Measurements from ENCODE around the gene KCNJ5. TPM values are rescaled to one million over a fixed set of nuclear protein-coding genes. Genes with fewer than 3 reads are reported as not detected.

KCNJ5 gene
- total RNA-seq, 4 donors from 2014 or later: 0.31 to 3.2 (median 0.71) TPM

- Histone ChIP-seq H3K4me1 (peaks cover 0 to 25% (median 0%) of the 10 kb centered on the region in 3 donors), H3K4me3 (peak overlapping the region in 1 of 2 donors; percentile 60), H3K9me3 (no peaks in the 10 kb centered on the region), H3K27me3 (peaks cover 23% of the 10 kb centered on the region), H3K36me3 (no peaks in the 10 kb centered on the region), H3K27ac (no peak overlapping the region)
- TF ChIP-seq POLR2A (IDR thresholded peaks at IDR 0.05): no peak
- TF ChIP-seq CTCF (IDR thresholded peaks at IDR 0.05): no peak
- TF ChIP-seq EP300 (IDR thresholded peaks at IDR 0.05): no peak
- TF ChIP-seq POLR2AphosphoS5 (IDR thresholded peaks at IDR 0.05): no peak
- WGBS, 2 donors (ENCODE audit: low coverage in 1 of 2): no CpG with 5 or more reads among the region's 9 CpGs
- ATAC-seq: no peak
Measured at GRCh38 chr11:128890216-128890542, 977 bp upstream of the KCNJ5 start.

- H3K4me1 ChIP-seq: peaks cover 0 to 25% (median 0%) of the 10 kb centered on the region in 3 donors
- 69 to 80% methylated on average over 2 to 4 of the region's 6 CpGs for WGBS, 2 donors (ENCODE audit: low coverage in 1 of 2)
- peak overlapping the region in 1 of 2 donors; percentile 60 for H3K4me3 ChIP-seq
- no peaks in the 10 kb centered on the region for H3K9me3 ChIP-seq
- TF ChIP-seq EP300 (IDR thresholded peaks at IDR 0.05): no peak
- TF ChIP-seq POLR2AphosphoS5 (IDR thresholded peaks at IDR 0.05): no peak
- TF ChIP-seq CTCF (IDR thresholded peaks at IDR 0.05): no peak
- TF ChIP-seq POLR2A (IDR thresholded peaks at IDR 0.05): no peak
- peak overlapping the region in 1 of 4 donors; percentile 4 for H3K27ac ChIP-seq
- H3K36me3 ChIP-seq: no peaks in the 10 kb centered on the region
- ATAC-seq: no peak
- H3K27me3 ChIP-seq: peaks cover 23% of the 10 kb centered on the region
Measured at GRCh38 chr11:128891913-128892398, 800 bp downstream of the KCNJ5 start.

GRCh38 chr11:128892866-128893565 is 1.9 kb downstream of the KCNJ5 start:
- Histone ChIP-seq H3K27ac (no peak overlapping the region), H3K9me3 (no peaks in the 10 kb centered on the region), H3K4me1 (peaks cover 0 to 25% (median 0%) of the 10 kb centered on the region in 3 donors), H3K36me3 (no peaks in the 10 kb centered on the region), H3K27me3 (peaks cover 23% of the 10 kb centered on the region), H3K4me3 (no peak overlapping the region)
- TF ChIP-seq CTCF (IDR thresholded peaks at IDR 0.05) (no peak), EP300 (IDR thresholded peaks at IDR 0.05) (no peak), POLR2A (IDR thresholded peaks at IDR 0.05) (no peak), POLR2AphosphoS5 (IDR thresholded peaks at IDR 0.05) (no peak)
- ATAC-seq: no peak
- WGBS, 2 donors (ENCODE audit: low coverage in 1 of 2): 90% methylated on average over 4 of the region's 4 CpGs; no CpG with 5 or more reads in 1 of the 2 donors

GRCh38 chr11:128893578-128894285 is 2.6 kb downstream of the KCNJ5 start:
- WGBS, 2 donors (ENCODE audit: low coverage in 1 of 2): 65 to 80% methylated on average over 6 to 7 of the region's 9 CpGs
- Histone ChIP-seq H3K27ac (no peak overlapping the region), H3K4me3 (no peak overlapping the region), H3K36me3 (no peaks in the 10 kb centered on the region), H3K4me1 (peaks cover 0 to 25% (median 0%) of the 10 kb centered on the region in 3 donors), H3K27me3 (peaks cover 20% of the 10 kb centered on the region), H3K9me3 (no peaks in the 10 kb centered on the region)
- ATAC-seq: no peak
- no peak for TF ChIP-seq POLR2A (IDR thresholded peaks at IDR 0.05)
- no peak for TF ChIP-seq CTCF (IDR thresholded peaks at IDR 0.05)
- TF ChIP-seq EP300 (IDR thresholded peaks at IDR 0.05): no peak
- no peak for TF ChIP-seq POLR2AphosphoS5 (IDR thresholded peaks at IDR 0.05)
